ENCODE data around the gene PDC. TPM values are rescaled to one million over a fixed set of nuclear protein-coding genes. Genes with fewer than 3 reads are reported as not detected.

The PDC gene
- total RNA-seq, 1 experiment from 2014 or later, result not detected

- intact Hi-C loops (cut with micrococcal nuclease; ENCODE audit: unreplicated experiment), result no loop called here
- Histone ChIP-seq H3K9me3 (ENCODE audit: control insufficient read depth, insufficient read depth, low read depth, low read length) (no peaks in the 10 kb centered on the region), H3K27ac (ENCODE audit: low read length) (no peak overlapping the region), H3K27me3 (ENCODE audit: control insufficient read depth, insufficient read depth, low read length) (no peaks in the 10 kb centered on the region), H3K4me1 (ENCODE audit: control insufficient read depth, insufficient read depth, low read length) (no peaks in the 10 kb centered on the region), H3K36me3 (ENCODE audit: control insufficient read depth, insufficient read depth, low read length) (no peaks in the 10 kb centered on the region), H3K4me3 (ENCODE audit: low read depth in 2 of 2, low read length in 2 of 2) (no peak overlapping the region)
- TF ChIP-seq TCF7L2 (IDR thresholded peaks at IDR 0.05; ENCODE audit: low read depth, low read length) (no peak), REST (IDR thresholded peaks at IDR 0.05; ENCODE audit: insufficient read depth in 1 of 2, low read depth in 2 of 2, low read length in 1 of 2) (no peak), CTCF (IDR thresholded peaks at IDR 0.05) (no peak), SIN3A (IDR thresholded peaks at IDR 0.05; ENCODE audit: borderline replicate concordance, insufficient read depth, low read depth, low read length) (no peak), POLR2AphosphoS5 (IDR thresholded peaks at IDR 0.05; ENCODE audit: low read depth, low read length) (no peak)
- ChIA-PET CTCF (no interaction called here), POLR2A (no interaction called here)
- ATAC-seq (no peak), DNase-seq (ENCODE audit: low read depth, low spot score) (no peak)
- BruUV-seq (replicated peaks), result no TSS peak
- in situ Hi-C loops (cut with HindIII; ENCODE audit: low pct_unique_long_range_greater_than_20kb, low sequenced_read_pairs), result no loop called here
Observed at GRCh38 chr1:186499571-186499970, 38.7 kb upstream of the PDC start.

GRCh38 chr1:186498695-186499389 lies 37.9 kb upstream of the PDC start:
- Histone ChIP-seq H3K27me3 (ENCODE audit: control insufficient read depth, insufficient read depth, low read length) (no peaks in the 10 kb centered on the region), H3K9me3 (ENCODE audit: control insufficient read depth, insufficient read depth, low read depth, low read length) (no peaks in the 10 kb centered on the region), H3K36me3 (ENCODE audit: control insufficient read depth, insufficient read depth, low read length) (no peaks in the 10 kb centered on the region), H3K4me1 (ENCODE audit: control insufficient read depth, insufficient read depth, low read length) (no peaks in the 10 kb centered on the region), H3K27ac (ENCODE audit: low read length) (no peak overlapping the region), H3K4me3 (ENCODE audit: low read depth in 2 of 2, low read length in 2 of 2) (no peak overlapping the region)
- intact Hi-C loops (cut with micrococcal nuclease; ENCODE audit: unreplicated experiment) (no loop called here), in situ Hi-C loops (cut with HindIII; ENCODE audit: low pct_unique_long_range_greater_than_20kb, low sequenced_read_pairs) (no loop called here)
- no peak for TF ChIP-seq REST (IDR thresholded peaks at IDR 0.05; ENCODE audit: insufficient read depth in 1 of 2, low read depth in 2 of 2, low read length in 1 of 2)
- no peak for TF ChIP-seq POLR2AphosphoS5 (IDR thresholded peaks at IDR 0.05; ENCODE audit: low read depth, low read length)
- TF ChIP-seq CTCF (IDR thresholded peaks at IDR 0.05), result no peak
- TF ChIP-seq TCF7L2 (IDR thresholded peaks at IDR 0.05; ENCODE audit: low read depth, low read length), result no peak
- no peak for TF ChIP-seq SIN3A (IDR thresholded peaks at IDR 0.05; ENCODE audit: borderline replicate concordance, insufficient read depth, low read depth, low read length)
- BruUV-seq (replicated peaks), result no TSS peak
- ChIA-PET POLR2A (no interaction called here), CTCF (no interaction called here)
- ATAC-seq, result no peak
- DNase-seq (ENCODE audit: low read depth, low spot score), result no peak

Data from Panc1 (cell line).